SK-N-SH (cell line): ENCODE measurements around the gene AGAP1. TPM values are rescaled to one million over a fixed set of nuclear protein-coding genes. Genes with fewer than 3 reads are reported as not detected.

Experiments used
- CTCF ChIA-PET: fragments of 300-600, 350-600 bp; formaldehyde crosslinking; extraction: SDS; loops from one replicate; lab custom pipeline; 2021; lab: Yijun Ruan, JAX
- POLR2A ChIA-PET: fragments of 350-600 bp; sonication (Branson Sonifier 250); formaldehyde crosslinking; extraction: SDS; loops from one replicate; lab custom pipeline; 2020; ENCODE audit warnings: antibody characterized with exemption, inconsistent platforms; lab: Yijun Ruan, JAX
- DNase-seq: peaks from one replicate; pipeline ENCODE4 v3.0.0; 2012
- H2AFZ ChIP-seq: fragments of 200-600 bp; sonication (generic); 2 replicates; pipeline ENCODE4 v1.8.1; 2016; ENCODE audit warnings: antibody characterized with exemption, mild to moderate bottlenecking, low read depth
- H3F3A ChIP-seq: fragments of 200-600 bp; sonication (generic); replicated peaks from 2 replicates; pipeline ENCODE3; 2016; ENCODE audit warnings: antibody characterized with exemption, mild to moderate bottlenecking; ENCODE audit not compliant: insufficient read depth
- H3K27ac ChIP-seq, 2 experiments: fragments of 200-500 bp in 1 of 2; fragments of 200-600 bp in 1 of 2; sonication (Bioruptor generic) in 1 of 2; sonication (generic), shearing (Covaris generic) in 1 of 2; 2 replicates each; pipeline versions ENCODE4 v1.5.1 to v1.6.1; 2014 to 2016; ENCODE audit warnings: low read depth in 2 of 2, inconsistent platforms in 1 of 2, low read length in 1 of 2, mild to moderate bottlenecking in 1 of 2, mixed read lengths in 1 of 2
- H3K27me3 ChIP-seq: fragments of 200-600 bp; sonication (generic), shearing (Covaris generic); 2 replicates; pipeline ENCODE4 v1.6.1; 2016; ENCODE audit warnings: mixed run types; ENCODE audit not compliant: insufficient read depth
- H3K36me3 ChIP-seq, 2 experiments: fragments of 200-500 bp in 1 of 2; fragments of 200-600 bp in 1 of 2; sonication (Bioruptor generic) in 1 of 2; sonication (generic) in 1 of 2; replicated peaks in 1 of 2; 2 replicates each; pipeline versions ENCODE3 to v1.5.1; 2014 to 2016; ENCODE audit warnings: low read length in 1 of 2, mild to moderate bottlenecking in 1 of 2; ENCODE audit not compliant: insufficient read depth in 2 of 2, control insufficient read depth in 1 of 2
- H3K4me1 ChIP-seq, 2 experiments: fragments of 200-500 bp in 1 of 2; fragments of 200-600 bp in 1 of 2; sonication (Bioruptor generic) in 1 of 2; sonication (generic), shearing (Covaris generic) in 1 of 2; 2 replicates each; pipeline versions ENCODE4 v1.5.1 to v1.6.1; 2014 to 2016; ENCODE audit warnings: low read depth in 1 of 2, low read length in 1 of 2, mixed run types in 1 of 2; ENCODE audit not compliant: insufficient read depth in 2 of 2, control insufficient read depth in 1 of 2
- H3K4me2 ChIP-seq: fragments of 200-600 bp; sonication (generic), shearing (Covaris generic); 2 replicates; pipeline ENCODE4 v1.6.1; 2017; ENCODE audit warnings: mixed run types
- H3K4me3 ChIP-seq, 2 experiments: fragments of 200-500 bp in 1 of 2; fragments of 200-600 bp in 1 of 2; sonication (Bioruptor generic) in 1 of 2; sonication (generic), shearing (Covaris generic) in 1 of 2; 2 replicates each; pipeline versions ENCODE4 v1.5.1 to v1.8.1; 2014 to 2016; ENCODE audit warnings: low read depth in 2 of 2, inconsistent platforms in 1 of 2, low read length in 1 of 2, mild to moderate bottlenecking in 1 of 2, mixed read lengths in 1 of 2, moderate library complexity in 1 of 2
- H3K79me2 ChIP-seq: fragments of 200-600 bp; sonication (generic); 2 replicates; pipeline ENCODE4 v1.8.1; 2017; ENCODE audit warnings: mild to moderate bottlenecking; ENCODE audit not compliant: insufficient read depth
- H3K9ac ChIP-seq: fragments of 200-600 bp; sonication (generic); 2 replicates; pipeline ENCODE4 v1.6.1; 2017; ENCODE audit warnings: mixed run types
- H3K9me2 ChIP-seq: fragments of 200-600 bp; sonication (generic); 2 replicates; pipeline ENCODE4 v1.6.1; 2017; ENCODE audit warnings: mixed run types
- H3K9me3 ChIP-seq: fragments of 200-600 bp; sonication (generic); 2 replicates; pipeline ENCODE4 v1.6.1; 2017; ENCODE audit warnings: mixed run types, mild to moderate bottlenecking, moderate library complexity
- H4K20me1 ChIP-seq: fragments of 200-600 bp; sonication (generic); 2 replicates; pipeline ENCODE4 v1.6.1; 2017; ENCODE audit warnings: mild to moderate bottlenecking, mixed run types; ENCODE audit not compliant: insufficient read depth
- ELF1 ChIP-seq: IDR thresholded peaks from 2 replicates; pipeline ENCODE4 v1.4.0; 2012
- EZH2phosphoT487 ChIP-seq: fragments of 200-600 bp; sonication (generic); IDR thresholded peaks from 2 replicates; pipeline ENCODE4 v1.6.1; 2017; ENCODE audit warnings: low read depth, mixed run types, mild to moderate bottlenecking, antibody characterized with exemption, moderate library complexity, borderline replicate concordance
- FOSL2 ChIP-seq: IDR thresholded peaks from 2 replicates; pipeline ENCODE4 v1.4.0; 2012; ENCODE audit warnings: low read depth, mild to moderate bottlenecking, moderate library complexity, borderline replicate concordance
- FOXJ3 ChIP-seq: sonication (generic); formaldehyde crosslinking; IDR thresholded peaks from 2 replicates; pipeline ENCODE4 v1.5.1; 2020; ENCODE audit warnings: mild to moderate bottlenecking, missing genetic modification reagents
- FOXM1 ChIP-seq: IDR thresholded peaks from 2 replicates; pipeline ENCODE4 v1.4.0; 2012; ENCODE audit warnings: low read depth, mild to moderate bottlenecking
- GATA2 ChIP-seq: sonication (generic); formaldehyde crosslinking; IDR thresholded peaks from 2 replicates; pipeline ENCODE4 v1.5.0; 2020; ENCODE audit warnings: mild to moderate bottlenecking, missing genetic modification reagents
- MXI1 ChIP-seq: IDR thresholded peaks from 2 replicates; pipeline ENCODE4 v1.6.1; 2012; ENCODE audit warnings: mild to moderate bottlenecking, low read depth, low read length, improper control_type of control experiment
- NFIC ChIP-seq: IDR thresholded peaks from 2 replicates; pipeline ENCODE4 v1.4.0; 2012; ENCODE audit warnings: borderline replicate concordance
- RAD21 ChIP-seq: IDR thresholded peaks from 2 replicates; pipeline ENCODE4 v1.6.1; 2012; ENCODE audit warnings: mild to moderate bottlenecking, low read length
- RCOR1 ChIP-seq: fragments of 150-350 bp; IDR thresholded peaks from 2 replicates; pipeline ENCODE4 v1.6.1; 2017; ENCODE audit warnings: antibody characterized with exemption, low read length
- RXRA ChIP-seq: IDR thresholded peaks from 2 replicates; pipeline ENCODE4 v1.4.0; 2012; ENCODE audit warnings: low read depth, mild to moderate bottlenecking, borderline replicate concordance
- SIN3A ChIP-seq: IDR thresholded peaks from 2 replicates; pipeline ENCODE4 v1.6.1; 2012; ENCODE audit warnings: low read depth, mild to moderate bottlenecking, low read length, moderate library complexity, borderline replicate concordance
- SMC3 ChIP-seq: IDR thresholded peaks from 2 replicates; pipeline ENCODE4 v1.6.1; 2012; ENCODE audit warnings: low read depth, low read length, improper control_type of control experiment
- TCF12 ChIP-seq: IDR thresholded peaks from 2 replicates; pipeline ENCODE4 v1.4.0; 2012
- WGBS: methylation state at CpG from one replicate; pipeline ENCODE4 v1.1.6; 2017; ENCODE audit warnings: low lambda C conversion rate; 5-methylcytosine and 5-hydroxymethylcytosine counted together
- polyA plus RNA-seq, 3 experiments: library from polyadenylated mRNA; depleted of rRNA; stranded (reverse); fragments of >200 nt; gene quantifications; 2 replicates each; pipeline ENCODE4 v1.2.3, GENCODE V29; 2012
- TF ChIP-seq, protein P1 (sequence below): fragments of 150-350 bp; IDR thresholded peaks from 2 replicates; pipeline ENCODE4 v1.6.1; 2017; ENCODE audit warnings: antibody characterized with exemption, low read length, low read depth, borderline replicate concordance
- TF ChIP-seq, protein P2 (sequence below): IDR thresholded peaks from 2 replicates; pipeline ENCODE4; 2012
- TF ChIP-seq, protein P3 (sequence below): fragments of 200-600 bp; sonication (generic); IDR thresholded peaks from 2 replicates; pipeline ENCODE4 v1.6.1; 2017; ENCODE audit warnings: antibody characterized with exemption, mild to moderate bottlenecking, moderate library complexity

The AGAP1 gene
- polyA plus RNA-seq, 1 of the 3 experiments (the other 2 are of a cell fraction): 8.8 TPM

DNA sequence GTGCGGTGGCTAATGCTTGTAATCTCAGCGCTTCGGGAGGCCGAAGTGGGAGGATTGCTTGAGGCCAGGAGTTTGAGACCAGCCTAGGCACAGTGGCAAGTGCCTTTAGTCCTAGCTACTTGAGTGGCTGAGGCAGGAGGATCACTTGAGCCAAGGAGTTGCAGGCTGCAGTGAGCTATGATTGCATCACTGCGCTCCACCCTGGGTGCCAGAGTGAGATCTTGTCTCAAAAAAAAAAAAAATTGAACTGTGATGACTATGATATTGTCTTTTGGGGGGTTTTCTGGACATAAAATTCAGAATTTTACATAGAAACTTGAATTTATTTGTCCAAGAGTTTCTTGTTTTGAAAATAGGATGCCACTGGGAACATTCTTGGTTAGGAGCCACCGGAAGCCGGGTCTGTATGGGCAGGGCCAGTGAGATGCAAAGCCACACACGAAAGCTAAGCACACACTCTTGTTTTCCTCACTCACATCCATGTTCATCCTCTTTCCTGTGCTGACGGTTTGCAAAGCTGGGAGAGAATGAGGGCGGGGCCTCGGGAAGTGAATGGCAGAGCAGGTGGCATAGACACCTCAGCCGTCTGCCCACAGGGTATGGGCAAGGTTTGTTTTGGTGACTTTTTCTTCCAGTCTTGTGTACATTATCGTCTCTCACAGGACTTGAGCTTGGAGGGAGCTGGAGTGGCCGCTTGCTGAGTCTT, 12.6 kb downstream of the AGAP1 start:
- H4K20me1 ChIP-seq: peaks cover 48% of the 10 kb centered on the region
- no peaks in the 10 kb centered on the region for H3K36me3 ChIP-seq
- no peak overlapping the region for H3K4me2 ChIP-seq
- H3K9me3 ChIP-seq: no peaks in the 10 kb centered on the region
- ChIA-PET CTCF (interaction anchor here (0.9 to 2.9 kb wide), 3 partner anchors 14 to 371 kb away, joined by 3 to 10 read pairs (median 5); no protein-coding TSS in a partner anchor), POLR2A (no interaction called here)
- H3K79me2 ChIP-seq: peaks cover 72% of the 10 kb centered on the region
- 86% methylated on average over 13 of the region's 14 CpGs for WGBS
- peaks cover 21 to 29% of the 10 kb centered on the region in 2 experiments for H3K4me1 ChIP-seq
- H3K9me2 ChIP-seq: no peaks in the 10 kb centered on the region
- no peak overlapping the region for H3K4me3 ChIP-seq
- no peak for DNase-seq
- TF ChIP-seq FOXM1 (no peak), FOSL2 (no peak), RXRA (no peak), RAD21 (no peak), GATA2 (no peak), SMC3 (no peak), ELF1 (no peak), FOXJ3 (CRISPR knock-in tag) (no peak), RCOR1 (no peak), MXI1 (no peak), NFIC (no peak)
- TF ChIP-seq, protein P1, sequence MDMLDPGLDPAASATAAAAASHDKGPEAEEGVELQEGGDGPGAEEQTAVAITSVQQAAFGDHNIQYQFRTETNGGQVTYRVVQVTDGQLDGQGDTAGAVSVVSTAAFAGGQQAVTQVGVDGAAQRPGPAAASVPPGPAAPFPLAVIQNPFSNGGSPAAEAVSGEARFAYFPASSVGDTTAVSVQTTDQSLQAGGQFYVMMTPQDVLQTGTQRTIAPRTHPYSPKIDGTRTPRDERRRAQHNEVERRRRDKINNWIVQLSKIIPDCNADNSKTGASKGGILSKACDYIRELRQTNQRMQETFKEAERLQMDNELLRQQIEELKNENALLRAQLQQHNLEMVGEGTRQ: no peak
- TF ChIP-seq, protein P2, sequence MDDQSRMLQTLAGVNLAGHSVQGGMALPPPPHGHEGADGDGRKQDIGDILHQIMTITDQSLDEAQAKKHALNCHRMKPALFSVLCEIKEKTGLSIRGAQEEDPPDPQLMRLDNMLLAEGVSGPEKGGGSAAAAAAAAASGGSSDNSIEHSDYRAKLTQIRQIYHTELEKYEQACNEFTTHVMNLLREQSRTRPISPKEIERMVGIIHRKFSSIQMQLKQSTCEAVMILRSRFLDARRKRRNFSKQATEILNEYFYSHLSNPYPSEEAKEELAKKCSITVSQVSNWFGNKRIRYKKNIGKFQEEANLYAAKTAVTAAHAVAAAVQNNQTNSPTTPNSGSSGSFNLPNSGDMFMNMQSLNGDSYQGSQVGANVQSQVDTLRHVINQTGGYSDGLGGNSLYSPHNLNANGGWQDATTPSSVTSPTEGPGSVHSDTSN: no peak
- H2AFZ ChIP-seq: no peak overlapping the region
- no peaks in the 10 kb centered on the region for H3F3A ChIP-seq
- no peak overlapping the region for H3K9ac ChIP-seq
- no peak overlapping the region for H3K27ac ChIP-seq
- H3K27me3 ChIP-seq: no peaks in the 10 kb centered on the region

DNA sequence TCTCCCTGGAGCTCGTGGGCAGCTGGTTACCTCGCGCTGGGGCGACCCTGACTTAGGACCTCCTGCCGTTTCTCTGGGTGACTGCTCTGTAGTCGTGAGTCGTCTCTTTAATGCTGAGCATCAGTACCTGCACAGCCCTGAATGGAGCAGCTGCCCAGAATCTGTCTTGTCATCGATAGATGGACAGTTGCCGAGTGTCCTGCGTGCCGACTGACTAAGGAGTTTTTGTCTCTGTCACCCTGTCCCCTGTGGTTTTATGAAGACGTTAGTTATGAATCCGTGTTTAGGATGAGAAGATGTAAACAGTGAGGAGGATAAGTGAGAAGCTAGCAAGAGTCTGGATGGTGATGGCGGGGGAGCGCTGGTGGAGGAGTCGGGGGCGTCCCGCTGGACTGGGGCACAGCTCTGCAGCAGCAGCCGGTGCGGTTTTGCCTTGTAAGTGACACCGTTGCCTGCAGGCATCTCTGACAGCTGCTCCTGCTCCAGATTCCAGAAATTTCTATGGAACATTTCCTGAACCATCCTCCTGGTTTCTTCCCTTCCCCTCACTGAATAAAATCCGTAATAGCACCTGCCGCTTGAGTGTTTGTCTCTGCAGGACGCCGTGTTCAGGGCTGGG, 13.3 kb downstream of the AGAP1 start:
- H3K4me3 ChIP-seq: no peak overlapping the region
- TF ChIP-seq, protein P3, sequence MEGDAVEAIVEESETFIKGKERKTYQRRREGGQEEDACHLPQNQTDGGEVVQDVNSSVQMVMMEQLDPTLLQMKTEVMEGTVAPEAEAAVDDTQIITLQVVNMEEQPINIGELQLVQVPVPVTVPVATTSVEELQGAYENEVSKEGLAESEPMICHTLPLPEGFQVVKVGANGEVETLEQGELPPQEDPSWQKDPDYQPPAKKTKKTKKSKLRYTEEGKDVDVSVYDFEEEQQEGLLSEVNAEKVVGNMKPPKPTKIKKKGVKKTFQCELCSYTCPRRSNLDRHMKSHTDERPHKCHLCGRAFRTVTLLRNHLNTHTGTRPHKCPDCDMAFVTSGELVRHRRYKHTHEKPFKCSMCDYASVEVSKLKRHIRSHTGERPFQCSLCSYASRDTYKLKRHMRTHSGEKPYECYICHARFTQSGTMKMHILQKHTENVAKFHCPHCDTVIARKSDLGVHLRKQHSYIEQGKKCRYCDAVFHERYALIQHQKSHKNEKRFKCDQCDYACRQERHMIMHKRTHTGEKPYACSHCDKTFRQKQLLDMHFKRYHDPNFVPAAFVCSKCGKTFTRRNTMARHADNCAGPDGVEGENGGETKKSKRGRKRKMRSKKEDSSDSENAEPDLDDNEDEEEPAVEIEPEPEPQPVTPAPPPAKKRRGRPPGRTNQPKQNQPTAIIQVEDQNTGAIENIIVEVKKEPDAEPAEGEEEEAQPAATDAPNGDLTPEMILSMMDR: no peak
- no peak for TF ChIP-seq SIN3A
- TF ChIP-seq EZH2phosphoT487: no peak
- TF ChIP-seq TCF12: no peak
- no peaks in the 10 kb centered on the region for H3K36me3 ChIP-seq
- H3K4me1 ChIP-seq: peaks cover 14 to 23% of the 10 kb centered on the region in 2 experiments; a peak in 3 of 4 replicates
- no peak overlapping the region for H3K27ac ChIP-seq
- no peaks in the 10 kb centered on the region for H3K27me3 ChIP-seq
- no peaks in the 10 kb centered on the region for H3F3A ChIP-seq
- no peaks in the 10 kb centered on the region for H3K9me3 ChIP-seq
- peaks cover 42% of the 10 kb centered on the region for H4K20me1 ChIP-seq
- WGBS: 85% methylated on average over 25 of the region's 25 CpGs
- H3K9ac ChIP-seq: no peak overlapping the region
- H3K9me2 ChIP-seq: no peaks in the 10 kb centered on the region
- no peak for DNase-seq
- CTCF ChIA-PET: interaction anchor here (0.9 to 2.9 kb wide), 3 partner anchors 14 to 371 kb away, joined by 3 to 10 read pairs (median 5); no protein-coding TSS in a partner anchor
- no peak overlapping the region for H3K4me2 ChIP-seq
- no peak overlapping the region for H2AFZ ChIP-seq
- POLR2A ChIA-PET: no interaction called here
- H3K79me2 ChIP-seq: peaks cover 67% of the 10 kb centered on the region
